HG02571 (cell line): ENCODE measurements around the gene GANAB.
"Not testable (repeated sequence)": the region's sequence is repeated elsewhere in the genome, so short reads cannot be mapped to it uniquely, and the experiment has no call there.

Experiments used
- ATAC-seq: cut with Tn5 transposase; IDR thresholded peaks from one replicate; pipeline ENCODE4 v1.9.1; 2021; ENCODE audit warnings: mild to moderate bottlenecking, moderate library complexity; ENCODE audit not compliant: unreplicated experiment

The GANAB gene

DNA sequence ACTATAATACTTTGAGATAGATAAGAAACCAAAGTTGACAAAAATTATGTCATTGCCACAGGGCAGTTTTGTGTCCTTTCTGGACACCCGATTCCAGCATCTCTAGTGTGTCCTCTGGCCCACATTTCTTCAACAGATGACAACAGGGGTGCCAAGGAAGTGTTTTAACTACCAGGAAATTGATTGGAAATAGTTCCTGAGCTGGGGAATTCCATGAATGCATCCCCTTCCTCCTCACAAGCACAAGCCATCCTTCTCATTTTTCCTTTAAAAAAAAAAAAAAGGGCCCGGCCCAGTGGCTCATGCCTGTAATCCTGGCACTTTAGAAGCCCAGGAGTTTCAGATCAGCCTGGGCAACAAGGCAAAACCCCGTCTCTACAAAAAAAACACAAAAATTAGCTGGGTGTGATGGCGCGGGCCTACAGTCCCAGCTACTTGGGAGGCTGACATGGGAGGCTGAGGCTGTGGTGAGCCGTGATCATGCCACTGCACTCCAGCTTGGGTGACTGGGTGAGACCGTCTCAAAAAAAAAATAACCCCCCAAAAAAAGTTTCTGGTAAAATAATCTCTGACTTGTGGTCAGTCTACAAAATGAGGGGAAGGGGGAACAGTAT lies 23.8 kb downstream of the GANAB start:
- no peak for ATAC-seq

DNA sequence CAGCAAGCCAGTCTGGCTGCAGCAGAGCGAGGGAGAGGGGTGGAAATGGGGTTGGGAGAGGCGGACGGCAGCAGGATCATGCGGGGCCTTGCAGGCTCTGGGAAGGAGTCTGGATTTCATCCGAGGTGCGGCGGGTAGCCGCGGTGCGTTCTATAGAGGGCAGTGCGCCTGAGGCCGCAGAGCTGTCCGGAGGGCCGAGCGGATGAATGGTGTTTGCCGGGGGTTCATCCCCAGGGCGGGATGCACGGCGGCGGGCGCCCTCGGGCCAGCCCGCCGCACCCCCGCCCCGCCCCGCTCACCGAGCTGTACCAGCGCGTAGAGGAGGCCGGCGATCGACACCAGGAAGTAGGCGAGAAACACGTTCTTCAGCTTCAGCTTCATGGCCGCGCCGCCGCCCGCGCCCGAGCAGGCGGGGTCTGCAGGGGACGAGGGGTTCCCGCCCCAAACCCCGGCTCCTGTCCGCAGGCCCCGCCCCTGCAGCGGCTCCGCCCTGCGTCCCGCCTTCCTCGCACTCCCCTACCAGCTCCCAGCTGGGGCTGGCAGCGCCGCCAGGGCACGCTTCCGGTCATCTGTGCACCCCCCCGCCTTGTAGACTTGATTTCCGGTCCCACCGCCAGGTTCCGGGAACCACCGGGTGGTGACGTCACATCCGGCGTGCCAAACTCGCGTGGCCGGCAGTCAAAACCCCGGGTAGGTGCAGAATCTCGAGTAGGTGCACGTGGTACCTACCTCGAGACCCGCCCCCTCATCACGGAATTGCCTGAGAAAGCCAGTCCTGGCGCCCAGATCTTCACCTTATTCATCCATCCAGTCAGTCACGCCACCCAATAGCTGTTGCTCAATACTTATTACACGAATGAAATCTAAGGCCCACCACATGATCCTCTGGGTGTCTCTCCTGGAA lies 24.6 kb downstream of the GANAB start, which contains the start of gene B3GAT3:
Gene B3GAT3 (minus strand): TSS at position 420 of the 904 bp plus-strand sequence. CDS start 39 bp downstream, at position 381.
- peak; percentile 93 for ATAC-seq

DNA sequence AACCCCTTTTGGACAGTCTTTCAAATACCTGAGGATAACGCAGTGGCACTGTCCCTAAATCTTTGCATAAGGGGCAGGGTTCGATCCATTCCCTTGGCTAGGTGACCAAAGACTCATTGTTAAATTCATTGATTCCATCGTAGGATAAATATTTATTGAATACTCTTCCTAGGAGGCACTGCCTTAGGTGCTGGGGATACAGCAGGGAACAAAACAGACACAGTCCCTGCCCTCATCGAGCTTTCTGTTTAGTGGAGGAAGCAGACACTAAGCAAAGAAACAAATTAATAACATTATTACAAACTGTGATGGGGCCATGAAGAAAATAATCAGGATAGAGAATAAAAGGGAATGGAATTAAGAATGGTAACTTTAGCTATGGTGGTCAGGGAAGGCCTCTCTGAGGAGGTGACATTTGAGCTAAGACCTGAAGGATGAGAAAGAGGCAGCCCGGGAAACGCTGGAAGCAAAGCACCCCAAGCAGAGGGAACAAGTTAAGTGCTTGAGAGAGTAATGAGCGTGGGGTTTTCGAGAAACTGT lies 25.3 kb downstream of the GANAB start:
- ATAC-seq, result no peak

DNA sequence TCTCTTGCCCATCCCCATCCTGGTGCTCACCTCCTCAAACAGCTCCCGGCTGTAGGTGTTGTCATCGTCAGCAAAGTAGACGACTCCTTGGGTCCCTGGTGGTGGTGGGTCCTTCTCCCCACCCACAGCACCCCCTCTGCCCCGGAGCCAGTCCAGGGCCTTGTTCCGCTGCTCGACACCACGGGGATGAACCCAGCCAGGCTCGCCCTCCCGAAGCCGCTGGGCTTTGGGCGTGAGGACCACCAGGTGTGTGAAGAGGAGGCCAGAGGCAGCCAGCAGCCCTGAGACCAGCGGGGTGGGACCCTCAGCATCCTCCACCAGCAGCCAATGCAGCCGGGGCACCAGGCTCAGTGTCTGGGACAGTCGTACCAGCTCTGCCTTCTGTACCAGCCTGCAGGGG lies 29.5 kb downstream of the GANAB start:
- ATAC-seq, result not testable (repeated sequence)

DNA sequence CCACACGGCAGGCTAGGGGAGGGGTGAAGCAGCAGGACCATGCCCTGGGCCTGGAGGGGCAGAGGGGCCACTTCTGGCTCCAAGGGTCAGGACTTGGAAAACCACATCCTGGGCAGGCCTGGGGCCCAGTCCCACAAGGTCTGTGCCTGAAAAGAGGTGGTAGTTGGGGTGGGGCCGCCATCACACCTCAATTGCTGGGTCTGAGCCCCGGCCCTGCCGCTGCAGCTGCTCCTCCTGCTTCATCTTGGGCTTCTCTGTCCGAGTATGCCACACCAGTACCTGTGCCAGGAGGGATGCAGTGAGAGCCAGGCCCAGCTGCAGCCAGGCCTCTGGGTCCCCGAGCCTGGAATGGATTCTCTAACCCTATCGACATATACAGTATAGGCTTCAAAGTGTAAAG lies 30.9 kb downstream of the GANAB start:
- no peak for ATAC-seq

GRCh38 chr11:62614275-62614674 lies 32.1 kb downstream of the GANAB start:
- ATAC-seq, result no peak

DNA sequence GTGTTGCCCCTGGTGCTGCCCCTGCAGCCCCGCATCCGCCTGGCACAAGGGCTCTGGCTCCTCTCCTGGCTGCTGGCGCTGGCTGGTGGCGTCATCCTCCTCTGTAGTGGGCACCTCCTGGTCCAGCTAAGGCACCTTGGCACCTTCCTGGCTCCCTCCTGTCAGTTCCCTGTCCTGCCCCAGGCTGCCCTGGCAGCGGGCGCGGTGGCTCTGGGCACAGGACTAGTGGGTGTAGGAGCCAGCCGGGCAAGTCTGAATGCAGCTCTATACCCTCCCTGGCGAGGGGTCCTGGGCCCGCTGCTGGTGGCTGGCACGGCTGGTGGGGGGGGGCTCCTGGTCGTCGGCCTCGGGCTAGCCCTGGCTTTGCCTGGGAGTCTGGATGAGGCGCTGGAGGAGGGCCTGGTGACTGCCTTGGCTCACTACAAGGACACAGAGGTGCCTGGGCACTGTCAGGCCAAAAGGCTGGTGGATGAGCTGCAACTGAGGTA lies 33.1 kb downstream of the GANAB start:
- no peak for ATAC-seq

- peak; percentile 56 for ATAC-seq
These were observed 33.8 kb downstream of the GANAB start, which contains the start of the genes EML3 and ROM1 for GRCh38 chr11:62612366-62613290. Gene EML3, minus strand, starts transcription at chr11:62612775. Its CDS starts 318 bp downstream, at chr11:62612457. Gene ROM1, plus strand, starts transcription at chr11:62613257. Its CDS starts 25 bp downstream, at chr11:62613282.

- ATAC-seq, result peak; percentile 10
These were observed 34.6 kb downstream of the GANAB start for GRCh38 chr11:62611705-62612365.

- ATAC-seq, result no peak
These were observed 35.4 kb downstream of the GANAB start for GRCh38 chr11:62610814-62611704.

GRCh38 chr11:62610403-62610802 lies 36.0 kb downstream of the GANAB start:
- no peak for ATAC-seq

DNA sequence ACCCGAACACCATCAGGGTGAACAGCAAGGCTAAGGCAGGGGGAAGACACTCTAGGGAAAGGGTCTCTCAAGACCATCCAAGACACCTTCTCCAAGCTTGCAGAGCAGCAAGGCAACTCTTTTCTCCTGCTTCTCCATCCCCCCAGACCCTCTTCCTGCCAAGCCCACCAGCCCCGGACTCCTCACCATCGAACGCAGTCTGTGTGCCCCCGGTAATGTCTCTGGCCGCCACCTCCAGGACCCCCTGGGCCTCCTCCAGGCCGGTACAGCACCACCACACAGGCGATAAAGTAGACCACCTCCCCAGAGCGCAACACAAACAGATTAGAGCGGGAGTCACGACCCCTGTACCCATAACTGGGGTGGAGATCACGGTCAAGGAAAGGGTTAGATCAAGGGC lies 37.6 kb downstream of the GANAB start:
- ATAC-seq, result no peak

GRCh38 chr11:62607714-62608113 lies 38.7 kb downstream of the GANAB start:
- ATAC-seq, result no peak

- no peak for ATAC-seq
These were observed 40.5 kb downstream of the GANAB start for GRCh38 chr11:62605902-62606301.

DNA sequence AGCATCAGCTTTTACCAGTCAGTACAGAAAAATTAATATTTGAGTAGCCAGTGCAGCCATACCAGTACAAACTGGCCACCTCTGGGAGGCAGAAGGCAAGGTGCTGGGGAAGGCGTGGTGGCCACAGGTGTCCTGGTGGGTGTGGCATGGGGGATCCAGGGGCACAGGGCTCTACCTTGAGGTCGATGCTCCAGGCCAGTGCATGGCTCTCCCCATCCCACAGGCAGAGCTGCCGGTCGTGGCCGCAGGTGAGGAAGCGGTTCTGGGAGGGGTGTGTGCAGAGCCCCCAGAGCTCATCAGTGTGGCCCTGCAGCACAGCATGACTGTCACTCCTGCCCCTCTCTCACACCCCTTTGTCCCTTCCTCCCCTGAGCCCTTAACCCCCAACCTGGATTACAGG lies 40.9 kb downstream of the GANAB start:
- ATAC-seq, result no peak

- no peak for ATAC-seq
These were observed 41.8 kb downstream of the GANAB start for GRCh38 chr11:62604460-62605120.

DNA sequence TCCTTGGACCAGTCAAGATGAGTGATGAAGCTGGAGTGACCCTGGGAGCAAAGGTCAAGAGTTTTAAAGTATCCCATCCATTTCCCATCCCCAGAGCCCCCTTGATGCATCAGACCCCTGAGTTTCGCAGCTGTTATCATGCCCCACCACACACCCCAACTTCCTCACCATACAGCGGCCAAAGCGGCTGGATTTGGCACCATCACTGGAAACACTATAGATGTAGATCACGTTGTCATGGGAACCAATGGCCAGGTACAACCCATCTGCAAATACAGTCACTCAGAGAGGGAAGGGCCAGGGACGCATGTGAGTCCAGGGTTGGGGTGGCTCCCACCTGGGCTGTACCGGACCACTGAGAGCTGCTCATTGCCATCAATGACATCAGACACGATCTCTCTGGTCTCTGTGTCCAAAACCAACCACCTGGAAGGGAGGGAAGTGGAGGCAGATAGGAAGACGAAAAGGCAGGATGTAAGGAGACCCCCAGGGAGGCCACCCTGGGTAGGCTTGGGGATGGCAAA lies 42.6 kb downstream of the GANAB start:
- ATAC-seq, result no peak

- no peak for ATAC-seq
These were observed 43.4 kb downstream of the GANAB start for GRCh38 chr11:62603072-62603408.
